ENCODE measurements around the gene OR4C11.

DNA sequence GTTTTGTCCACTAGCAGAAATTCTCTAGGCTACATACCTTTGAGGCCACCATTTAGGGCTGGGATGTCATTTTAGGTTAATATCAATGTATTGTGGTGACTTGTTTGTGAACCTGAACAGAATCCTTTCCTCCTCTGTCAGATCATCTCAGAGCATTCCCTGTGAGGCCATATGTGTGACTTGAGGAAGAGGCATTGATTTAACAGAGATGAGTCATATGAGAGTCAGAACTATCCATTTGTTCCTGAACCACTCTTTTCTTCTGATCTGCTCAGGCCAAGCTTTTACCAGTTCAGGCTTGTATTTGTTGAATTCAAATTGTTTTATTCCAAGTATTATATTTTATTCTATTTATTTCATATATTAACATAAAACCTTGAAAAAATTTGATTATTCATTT, 47.7 kb upstream of the OR4C11 start:
- no peak for TF ChIP-seq TCF12 (IDR thresholded peaks at IDR 0.05)
- TF ChIP-seq, protein P1, sequence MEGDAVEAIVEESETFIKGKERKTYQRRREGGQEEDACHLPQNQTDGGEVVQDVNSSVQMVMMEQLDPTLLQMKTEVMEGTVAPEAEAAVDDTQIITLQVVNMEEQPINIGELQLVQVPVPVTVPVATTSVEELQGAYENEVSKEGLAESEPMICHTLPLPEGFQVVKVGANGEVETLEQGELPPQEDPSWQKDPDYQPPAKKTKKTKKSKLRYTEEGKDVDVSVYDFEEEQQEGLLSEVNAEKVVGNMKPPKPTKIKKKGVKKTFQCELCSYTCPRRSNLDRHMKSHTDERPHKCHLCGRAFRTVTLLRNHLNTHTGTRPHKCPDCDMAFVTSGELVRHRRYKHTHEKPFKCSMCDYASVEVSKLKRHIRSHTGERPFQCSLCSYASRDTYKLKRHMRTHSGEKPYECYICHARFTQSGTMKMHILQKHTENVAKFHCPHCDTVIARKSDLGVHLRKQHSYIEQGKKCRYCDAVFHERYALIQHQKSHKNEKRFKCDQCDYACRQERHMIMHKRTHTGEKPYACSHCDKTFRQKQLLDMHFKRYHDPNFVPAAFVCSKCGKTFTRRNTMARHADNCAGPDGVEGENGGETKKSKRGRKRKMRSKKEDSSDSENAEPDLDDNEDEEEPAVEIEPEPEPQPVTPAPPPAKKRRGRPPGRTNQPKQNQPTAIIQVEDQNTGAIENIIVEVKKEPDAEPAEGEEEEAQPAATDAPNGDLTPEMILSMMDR (IDR thresholded peaks at IDR 0.05) = no peak
